ENCODE results near the gene FAM50A.

Gene FAM50A

DNA sequence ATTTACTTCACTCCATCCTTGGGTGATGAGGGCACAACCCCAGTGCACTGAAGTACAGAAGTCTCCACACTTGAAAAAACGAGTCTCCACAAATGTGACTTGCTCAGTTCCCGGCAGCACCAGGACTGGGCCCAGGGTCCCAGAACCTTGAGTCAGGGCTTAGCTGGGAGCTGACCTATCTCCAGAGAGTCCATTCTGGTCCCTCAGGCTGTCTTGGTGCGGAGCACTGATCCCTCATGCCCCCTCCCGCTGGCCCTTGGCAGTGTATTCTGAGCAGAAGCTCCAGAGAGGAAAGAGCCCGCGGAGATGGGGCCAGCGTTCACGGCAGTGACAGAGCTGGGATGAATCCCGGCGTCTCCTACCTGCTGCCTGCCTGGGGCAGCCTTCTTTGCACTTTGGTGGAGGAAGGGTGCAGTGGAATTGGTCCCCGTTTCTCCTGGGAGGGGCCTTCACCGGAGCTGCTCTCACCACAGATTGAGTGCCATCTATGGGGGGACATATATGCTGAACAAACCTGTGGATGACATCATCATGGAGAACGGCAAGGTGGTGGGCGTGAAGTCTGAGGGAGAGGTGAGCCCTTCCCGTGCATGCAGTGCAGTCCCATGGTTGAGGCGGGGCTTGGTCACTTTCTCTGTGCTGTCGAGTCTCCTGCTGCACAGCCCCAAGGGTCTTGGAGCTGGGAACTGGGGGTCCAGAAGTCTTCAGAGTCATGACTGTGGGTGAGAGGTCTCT lies 3.2 kb upstream of the FAM50A start:
- DNase-seq = no peak

GRCh38 chrX:154441564-154441963 lies 2.4 kb upstream of the FAM50A start:
- DNase-seq = no peak

DNA sequence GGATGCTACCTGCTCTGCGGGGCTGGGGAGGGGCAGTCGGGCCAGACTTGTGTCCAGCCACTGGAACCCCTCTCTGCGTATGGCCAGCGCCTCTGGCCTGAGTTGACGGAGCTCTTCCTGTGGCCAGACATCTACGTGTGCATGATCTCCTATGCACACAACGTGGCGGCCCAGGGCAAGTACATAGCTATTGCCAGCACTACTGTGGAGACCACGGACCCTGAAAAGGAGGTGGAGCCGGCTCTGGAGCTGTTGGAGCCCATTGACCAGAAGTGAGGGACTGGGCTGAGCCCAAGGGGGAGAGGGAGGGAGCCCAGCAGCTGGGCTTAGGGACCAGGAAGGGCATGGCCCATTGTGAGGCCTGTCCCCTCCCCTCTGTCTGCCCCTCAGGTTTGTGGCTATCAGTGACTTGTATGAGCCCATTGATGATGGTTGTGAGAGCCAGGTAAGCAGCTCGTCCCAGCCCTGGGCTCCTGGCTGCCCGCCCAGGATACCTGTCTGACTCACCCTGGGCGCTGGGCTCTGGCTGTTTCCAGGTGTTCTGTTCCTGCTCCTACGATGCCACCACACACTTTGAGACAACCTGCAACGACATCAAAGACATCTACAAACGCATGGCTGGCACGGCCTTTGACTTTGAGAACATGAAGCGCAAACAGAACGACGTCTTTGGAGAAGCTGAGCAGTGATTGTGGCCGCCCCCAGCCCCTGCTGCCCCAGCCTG lies 1.8 kb upstream of the FAM50A start:
- DNase-seq = no peak

GRCh38 chrX:154443479-154443910 lies 446 bp upstream of the FAM50A start:
- peak; percentile 16 for DNase-seq

GRCh38 chrX:154444755-154445246 lies 860 bp downstream of the FAM50A start:
- no peak for DNase-seq

DNA sequence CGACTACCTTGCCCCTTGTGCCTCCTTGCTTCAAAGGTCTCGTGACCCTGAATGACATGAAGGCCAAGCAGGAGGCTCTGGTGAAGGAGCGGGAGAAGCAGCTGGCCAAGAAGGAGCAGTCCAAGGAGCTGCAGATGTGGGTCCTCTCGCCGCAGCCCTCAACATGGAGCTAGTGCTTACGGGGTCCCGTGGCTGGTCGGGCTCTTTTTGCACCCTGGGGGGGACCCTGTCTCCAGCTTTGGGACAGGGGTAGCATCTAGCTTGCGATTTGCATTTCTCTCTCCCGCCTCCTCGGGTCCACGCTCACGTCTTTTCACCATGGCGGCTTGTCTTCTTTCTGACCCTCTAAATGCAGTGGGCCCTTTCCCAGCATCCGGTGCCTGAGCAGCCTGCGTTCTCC lies 1.8 kb downstream of the FAM50A start:
- no peak for DNase-seq

- no peak for DNase-seq
Measured at GRCh38 chrX:154446430-154446829, 2.5 kb downstream of the FAM50A start.

- no peak for DNase-seq
Measured at GRCh38 chrX:154448484-154448883, 4.5 kb downstream of the FAM50A start.

DNA sequence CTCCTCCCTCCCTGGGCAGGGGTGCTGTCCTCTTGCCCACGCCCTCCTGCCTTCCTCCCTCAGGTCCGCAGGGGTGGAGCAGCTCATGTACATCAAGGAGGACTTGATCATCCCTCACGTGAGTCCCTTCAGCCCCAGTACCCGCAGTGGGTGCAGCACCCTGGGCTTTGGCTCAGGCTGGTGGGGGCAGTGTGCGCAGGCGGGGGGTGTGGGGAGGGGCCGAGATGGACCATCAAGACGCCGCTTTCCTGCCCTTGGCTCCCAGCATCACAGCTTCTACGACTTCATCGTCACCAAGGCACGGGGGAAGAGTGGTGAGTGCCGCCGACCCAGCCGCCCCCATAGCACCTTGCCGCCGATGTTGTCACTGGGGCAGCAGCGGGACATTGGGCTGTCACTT lies 5.7 kb downstream of the FAM50A start:
- no peak for DNase-seq

- no peak for DNase-seq
Measured at GRCh38 chrX:154450312-154450711, 6.4 kb downstream of the FAM50A start.

- no peak for DNase-seq
Measured at GRCh38 chrX:154452823-154453222, 8.9 kb downstream of the FAM50A start.

- peak; percentile 76 for DNase-seq
Measured at GRCh38 chrX:154457491-154458115, 13.7 kb downstream of the FAM50A start.

DNA sequence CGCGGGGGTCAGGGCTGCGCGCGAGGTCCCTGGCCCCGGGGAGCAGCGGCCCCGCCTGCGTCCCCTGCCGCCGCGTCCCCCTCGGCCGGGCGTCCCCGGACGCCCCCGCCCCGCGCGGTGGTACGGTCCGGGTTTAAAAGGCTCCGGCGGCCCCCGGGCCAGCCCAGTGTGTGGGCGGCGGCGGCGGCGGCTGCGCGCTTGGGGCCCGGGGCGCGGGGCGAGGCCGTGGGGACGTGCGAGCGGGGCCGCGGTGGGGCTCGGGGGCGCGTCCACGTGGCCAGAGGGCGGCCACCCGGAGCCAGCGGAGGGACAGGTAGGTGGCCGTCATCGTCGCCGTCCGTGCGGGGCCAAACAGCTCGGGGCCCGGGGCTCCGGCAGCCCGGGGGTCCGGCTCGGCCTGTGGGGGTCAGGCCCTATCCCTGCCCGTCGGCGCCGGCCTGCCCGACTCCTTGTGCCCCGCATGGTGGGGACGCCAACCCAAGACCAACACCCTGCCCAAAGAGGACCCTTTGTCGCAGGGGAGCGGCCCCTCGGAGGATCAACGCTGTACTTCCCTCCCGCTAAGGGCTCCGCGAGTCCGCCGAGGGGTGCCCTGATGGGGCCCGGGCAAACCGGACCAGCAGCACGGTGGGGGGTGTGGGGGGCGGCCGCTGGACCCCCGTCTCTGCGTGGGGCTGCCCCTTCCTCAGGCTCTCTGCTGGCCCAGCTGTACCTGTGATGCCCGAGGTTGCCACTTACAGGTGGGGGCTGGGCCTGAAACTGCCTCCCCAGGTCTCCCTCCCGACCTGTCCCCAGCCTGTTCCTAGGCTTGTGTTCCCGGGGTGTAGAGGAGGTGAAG lies 14.4 kb downstream of the FAM50A start, which contains the start of gene PLXNA3:
PLXNA3 (plus strand) TSS at position 166 of the 838 bp plus-strand sequence. CDS start 1,903 bp downstream, outside the sequence.
- DNase-seq = peak; percentile 48

DNA sequence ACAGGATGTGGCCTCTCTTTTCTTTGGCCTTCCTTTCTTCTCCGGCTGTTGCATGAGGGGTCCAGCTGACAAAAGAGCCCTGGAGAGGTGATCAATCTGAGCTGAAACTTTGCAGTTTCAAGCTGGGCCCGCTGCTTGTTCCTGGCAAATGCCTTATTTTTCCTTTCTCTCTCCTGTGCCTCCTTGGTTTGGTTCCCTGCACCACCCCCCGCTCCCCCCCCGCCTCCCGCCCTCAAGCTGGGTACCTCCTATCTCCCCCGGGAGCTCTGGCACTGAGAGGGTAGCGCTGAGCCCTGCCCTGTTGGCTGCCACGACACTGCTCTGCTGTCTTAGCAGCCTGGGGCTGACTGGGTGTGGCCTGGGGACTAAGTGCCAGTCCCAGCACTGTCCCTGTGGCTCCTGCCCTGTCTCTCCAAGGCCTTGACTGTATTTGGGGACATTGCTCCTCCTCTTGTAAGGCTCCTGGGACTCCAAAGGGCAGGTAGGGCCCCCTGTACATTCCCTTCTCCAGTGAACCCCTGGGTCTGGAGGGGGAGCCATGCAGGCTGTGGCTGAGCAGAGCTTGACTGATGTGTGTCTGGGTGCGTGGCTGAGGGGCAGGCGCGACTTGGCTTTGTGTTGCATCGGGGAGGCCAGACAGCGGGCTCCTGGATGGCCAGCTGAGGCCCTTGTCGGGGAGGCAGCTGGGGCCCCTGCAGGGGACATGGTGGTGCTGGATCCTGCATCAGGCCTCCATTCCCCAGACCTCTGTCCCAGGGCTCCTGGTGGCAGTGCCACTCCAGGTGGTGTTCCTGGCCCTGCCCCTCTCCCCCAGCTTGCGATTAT lies 15.2 kb downstream of the FAM50A start:
- peak; percentile 36 for DNase-seq

DNA sequence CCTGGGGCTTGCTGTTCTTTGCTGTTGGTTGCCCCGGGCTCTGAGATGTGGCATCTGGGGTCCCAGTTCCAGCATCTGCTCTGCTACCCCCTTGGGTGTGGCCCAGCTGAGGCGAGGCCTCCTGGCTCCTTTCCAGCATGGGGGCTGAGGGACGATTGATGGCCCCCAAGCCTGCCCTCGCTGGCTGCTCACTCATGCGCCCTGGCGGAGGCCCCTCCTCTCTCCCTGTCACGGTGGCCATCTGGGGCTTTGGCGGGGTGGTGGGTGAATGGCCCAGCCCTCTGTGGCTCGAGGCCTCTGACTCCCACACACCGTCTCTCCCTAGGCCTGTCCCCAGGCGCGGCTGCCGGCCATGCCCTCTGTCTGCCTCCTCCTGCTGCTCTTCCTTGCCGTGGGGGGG lies 15.9 kb downstream of the FAM50A start:
- DNase-seq = no peak

DNA sequence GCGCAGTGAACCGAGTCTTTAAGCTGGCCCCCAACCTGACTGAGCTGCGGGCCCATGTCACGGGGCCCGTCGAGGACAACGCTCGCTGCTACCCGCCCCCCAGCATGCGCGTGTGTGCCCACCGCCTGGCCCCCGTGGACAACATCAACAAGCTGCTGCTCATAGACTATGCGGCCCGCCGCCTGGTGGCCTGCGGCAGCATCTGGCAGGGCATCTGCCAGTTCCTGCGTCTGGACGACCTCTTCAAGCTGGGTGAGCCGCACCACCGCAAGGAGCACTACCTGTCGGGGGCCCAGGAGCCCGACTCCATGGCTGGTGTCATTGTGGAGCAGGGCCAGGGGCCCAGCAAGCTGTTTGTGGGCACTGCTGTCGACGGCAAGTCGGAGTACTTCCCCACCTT lies 16.4 kb downstream of the FAM50A start:
- no peak for DNase-seq

- DNase-seq = no peak
Measured at GRCh38 chrX:154462396-154462795, 18.5 kb downstream of the FAM50A start.

DNA sequence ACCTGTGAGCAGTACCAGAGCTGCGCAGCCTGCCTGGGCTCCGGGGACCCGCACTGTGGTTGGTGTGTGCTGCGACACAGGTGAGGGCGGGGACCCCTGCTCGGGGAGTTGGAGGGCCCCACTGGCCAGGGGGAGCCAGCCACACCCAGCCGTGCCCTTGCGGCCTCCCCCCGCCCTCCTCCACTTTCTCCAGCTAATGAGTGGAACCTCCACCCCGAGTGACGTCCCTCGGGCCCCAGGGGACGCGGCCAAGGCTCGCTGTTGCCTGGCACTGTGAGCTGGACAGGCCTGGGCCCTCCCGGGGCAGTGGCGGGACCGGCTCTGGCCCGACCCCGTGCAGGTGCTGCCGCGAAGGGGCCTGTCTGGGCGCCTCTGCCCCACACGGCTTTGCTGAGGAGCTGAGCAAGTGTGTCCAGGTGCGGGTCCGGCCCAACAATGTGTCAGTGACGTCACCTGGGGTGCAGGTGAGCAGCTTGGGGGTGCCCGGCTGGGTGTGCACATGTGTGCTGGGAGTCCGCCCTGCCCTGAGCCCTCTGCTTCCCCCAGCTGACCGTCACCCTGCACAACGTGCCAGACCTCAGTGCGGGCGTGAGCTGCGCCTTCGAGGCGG lies 19.8 kb downstream of the FAM50A start:
- DNase-seq = no peak

GRCh38 chrX:154464806-154465365 lies 20.9 kb downstream of the FAM50A start:
- DNase-seq = no peak

GRCh38 chrX:154465601-154466000 lies 21.7 kb downstream of the FAM50A start:
- no peak for DNase-seq

- no peak for DNase-seq
Measured at GRCh38 chrX:154466036-154466435, 22.1 kb downstream of the FAM50A start.
